ENCODE data around the gene PIEZO2. TPM values are rescaled to one million over a fixed set of nuclear protein-coding genes. Genes with fewer than 3 reads are reported as not detected.

PIEZO2 gene
- total RNA-seq, 1 experiment from 2014 or later = 10.7 TPM

- TF ChIP-seq, protein P1, sequence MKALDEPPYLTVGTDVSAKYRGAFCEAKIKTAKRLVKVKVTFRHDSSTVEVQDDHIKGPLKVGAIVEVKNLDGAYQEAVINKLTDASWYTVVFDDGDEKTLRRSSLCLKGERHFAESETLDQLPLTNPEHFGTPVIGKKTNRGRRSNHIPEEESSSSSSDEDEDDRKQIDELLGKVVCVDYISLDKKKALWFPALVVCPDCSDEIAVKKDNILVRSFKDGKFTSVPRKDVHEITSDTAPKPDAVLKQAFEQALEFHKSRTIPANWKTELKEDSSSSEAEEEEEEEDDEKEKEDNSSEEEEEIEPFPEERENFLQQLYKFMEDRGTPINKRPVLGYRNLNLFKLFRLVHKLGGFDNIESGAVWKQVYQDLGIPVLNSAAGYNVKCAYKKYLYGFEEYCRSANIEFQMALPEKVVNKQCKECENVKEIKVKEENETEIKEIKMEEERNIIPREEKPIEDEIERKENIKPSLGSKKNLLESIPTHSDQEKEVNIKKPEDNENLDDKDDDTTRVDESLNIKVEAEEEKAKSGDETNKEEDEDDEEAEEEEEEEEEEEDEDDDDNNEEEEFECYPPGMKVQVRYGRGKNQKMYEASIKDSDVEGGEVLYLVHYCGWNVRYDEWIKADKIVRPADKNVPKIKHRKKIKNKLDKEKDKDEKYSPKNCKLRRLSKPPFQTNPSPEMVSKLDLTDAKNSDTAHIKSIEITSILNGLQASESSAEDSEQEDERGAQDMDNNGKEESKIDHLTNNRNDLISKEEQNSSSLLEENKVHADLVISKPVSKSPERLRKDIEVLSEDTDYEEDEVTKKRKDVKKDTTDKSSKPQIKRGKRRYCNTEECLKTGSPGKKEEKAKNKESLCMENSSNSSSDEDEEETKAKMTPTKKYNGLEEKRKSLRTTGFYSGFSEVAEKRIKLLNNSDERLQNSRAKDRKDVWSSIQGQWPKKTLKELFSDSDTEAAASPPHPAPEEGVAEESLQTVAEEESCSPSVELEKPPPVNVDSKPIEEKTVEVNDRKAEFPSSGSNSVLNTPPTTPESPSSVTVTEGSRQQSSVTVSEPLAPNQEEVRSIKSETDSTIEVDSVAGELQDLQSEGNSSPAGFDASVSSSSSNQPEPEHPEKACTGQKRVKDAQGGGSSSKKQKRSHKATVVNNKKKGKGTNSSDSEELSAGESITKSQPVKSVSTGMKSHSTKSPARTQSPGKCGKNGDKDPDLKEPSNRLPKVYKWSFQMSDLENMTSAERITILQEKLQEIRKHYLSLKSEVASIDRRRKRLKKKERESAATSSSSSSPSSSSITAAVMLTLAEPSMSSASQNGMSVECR (CRISPR knock-in tag; IDR thresholded peaks at IDR 0.05; ENCODE audit: borderline replicate concordance) = no peak
- TF ChIP-seq PRRX2 (CRISPR knock-in tag; IDR thresholded peaks at IDR 0.05) (no peak), ZNF219 (CRISPR knock-in tag; IDR thresholded peaks at IDR 0.05; ENCODE audit: borderline replicate concordance) (no peak), TCF7 (CRISPR knock-in tag; IDR thresholded peaks at IDR 0.05; ENCODE audit: low read depth) (no peak)
- TF ChIP-seq, protein P2, sequence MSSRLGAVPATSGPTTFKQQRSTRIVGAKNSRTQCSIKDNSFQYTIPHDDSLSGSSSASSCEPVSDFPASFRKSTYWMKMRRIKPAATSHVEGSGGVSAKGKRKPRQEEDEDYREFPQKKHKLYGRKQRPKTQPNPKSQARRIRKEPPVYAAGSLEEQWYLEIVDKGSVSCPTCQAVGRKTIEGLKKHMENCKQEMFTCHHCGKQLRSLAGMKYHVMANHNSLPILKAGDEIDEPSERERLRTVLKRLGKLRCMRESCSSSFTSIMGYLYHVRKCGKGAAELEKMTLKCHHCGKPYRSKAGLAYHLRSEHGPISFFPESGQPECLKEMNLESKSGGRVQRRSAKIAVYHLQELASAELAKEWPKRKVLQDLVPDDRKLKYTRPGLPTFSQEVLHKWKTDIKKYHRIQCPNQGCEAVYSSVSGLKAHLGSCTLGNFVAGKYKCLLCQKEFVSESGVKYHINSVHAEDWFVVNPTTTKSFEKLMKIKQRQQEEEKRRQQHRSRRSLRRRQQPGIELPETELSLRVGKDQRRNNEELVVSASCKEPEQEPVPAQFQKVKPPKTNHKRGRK (CRISPR knock-in tag; IDR thresholded peaks at IDR 0.05; ENCODE audit: borderline replicate concordance) = no peak
Observed at GRCh38 chr18:10770264-10770663, 379.1 kb downstream of the PIEZO2 start (continued).

DNA sequence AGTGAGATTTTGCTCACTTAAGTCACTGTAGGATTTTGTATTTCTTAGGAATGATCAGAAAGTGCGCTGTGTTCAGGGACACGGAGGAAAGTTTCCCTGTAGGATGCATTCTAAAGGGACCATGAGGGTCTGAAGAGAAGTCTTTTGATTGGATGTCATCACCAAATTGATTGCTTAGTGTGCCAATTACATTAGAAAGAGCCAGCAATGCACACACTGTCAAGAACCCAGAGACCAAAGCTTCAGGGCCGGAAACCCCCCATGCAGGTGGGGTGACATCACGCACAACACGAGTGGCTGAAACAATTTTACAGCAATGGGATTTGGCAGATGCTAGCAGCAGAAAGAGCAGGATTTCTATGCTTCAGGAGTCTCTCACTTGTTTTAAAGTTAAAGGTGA, 381.1 kb downstream of the PIEZO2 start:
- CTCF ChIA-PET = no interaction called here

GRCh38 chr18:10767658-10768057, 381.7 kb downstream of the PIEZO2 start:
- H3K27ac Mint-ChIP-seq = no peak overlapping the region
- ATAC-seq = no peak
- H3K9me3 Mint-ChIP-seq = peaks cover 4% of the 10 kb centered on the region; the same call in 1 of the 2 replicates
- H3K4me1 Mint-ChIP-seq = no peaks in the 10 kb centered on the region
- no peak for TF ChIP-seq SMAD3 (CRISPR knock-in tag; IDR thresholded peaks at IDR 0.05; ENCODE audit: borderline replicate concordance)
- H3K36me3 Mint-ChIP-seq = peaks cover 12% of the 10 kb centered on the region
- DNase-seq (ENCODE audit: low spot score) = no peak
- ChIA-PET CTCF (interaction anchor here (1.0 kb wide), 1 partner anchor 207 kb away, joined by 4 read pairs; no protein-coding TSS in a partner anchor), POLR2A (no interaction called here)
- H3K4me3 Mint-ChIP-seq = no peak overlapping the region
- H3K27me3 Mint-ChIP-seq (ENCODE audit: low read depth) = no peaks in the 10 kb centered on the region; the same call in 1 of the 2 replicates

More for the DNA sequence above, 381.1 kb downstream of the PIEZO2 start:
- no peak overlapping the region for H3K4me3 Mint-ChIP-seq
- H3K27me3 Mint-ChIP-seq (ENCODE audit: low read depth) = no peaks in the 10 kb centered on the region; the same call in 1 of the 2 replicates
- H3K36me3 Mint-ChIP-seq = peaks cover 16% of the 10 kb centered on the region
- peaks cover 4% of the 10 kb centered on the region; the same call in 1 of the 2 replicates for H3K9me3 Mint-ChIP-seq
- ATAC-seq (no peak), DNase-seq (ENCODE audit: low spot score) (no peak)
- POLR2A ChIA-PET = no interaction called here
- H3K27ac Mint-ChIP-seq = no peak overlapping the region
- no peak for TF ChIP-seq OVOL2 (CRISPR knock-in tag; IDR thresholded peaks at IDR 0.05; ENCODE audit: borderline replicate concordance)
- no peak for TF ChIP-seq E2F4 (CRISPR knock-in tag; IDR thresholded peaks at IDR 0.05; ENCODE audit: borderline replicate concordance, low read depth)
- TF ChIP-seq FOXP1 (CRISPR knock-in tag; IDR thresholded peaks at IDR 0.05; ENCODE audit: borderline replicate concordance) = no peak
- no peak for TF ChIP-seq ZNF671 (CRISPR knock-in tag; IDR thresholded peaks at IDR 0.05)
- H3K4me1 Mint-ChIP-seq = no peaks in the 10 kb centered on the region

DNA sequence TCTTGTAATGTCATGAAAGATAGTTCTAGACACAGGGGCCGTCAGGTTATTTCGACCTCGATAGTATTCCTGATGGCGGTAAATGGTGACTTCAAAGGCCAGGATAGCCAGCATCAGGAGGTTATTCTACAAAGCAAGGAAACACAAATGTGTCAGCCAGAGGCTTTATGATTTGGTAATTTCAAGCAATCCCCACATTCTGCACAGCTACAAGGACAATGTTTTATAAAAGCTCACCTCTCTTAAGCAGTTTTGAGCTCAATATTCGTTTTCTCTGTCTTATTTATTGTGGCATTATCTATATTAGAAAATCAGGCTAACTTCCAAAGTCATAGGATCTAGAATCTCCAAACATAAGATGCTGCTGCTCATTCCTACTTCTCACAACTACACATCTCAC, 388.4 kb downstream of the PIEZO2 start:
- ChIA-PET POLR2A (no interaction called here), CTCF (interaction anchor here (1.2 kb wide), 1 partner anchor 200 kb away, joined by 4 read pairs; no protein-coding TSS in a partner anchor)
- TF ChIP-seq ZNF423 (CRISPR knock-in tag; IDR thresholded peaks at IDR 0.05) (no peak), GRHL2 (CRISPR knock-in tag; IDR thresholded peaks at IDR 0.05; ENCODE audit: insufficient replicate concordance, severe bottlenecking) (no peak), ZBTB21 (CRISPR knock-in tag; IDR thresholded peaks at IDR 0.05; ENCODE audit: borderline replicate concordance) (no peak), FOXJ3 (CRISPR knock-in tag; IDR thresholded peaks at IDR 0.05; ENCODE audit: borderline replicate concordance) (no peak), FOXP1 (CRISPR knock-in tag; IDR thresholded peaks at IDR 0.05; ENCODE audit: borderline replicate concordance) (no peak)
- TF ChIP-seq, protein P3, sequence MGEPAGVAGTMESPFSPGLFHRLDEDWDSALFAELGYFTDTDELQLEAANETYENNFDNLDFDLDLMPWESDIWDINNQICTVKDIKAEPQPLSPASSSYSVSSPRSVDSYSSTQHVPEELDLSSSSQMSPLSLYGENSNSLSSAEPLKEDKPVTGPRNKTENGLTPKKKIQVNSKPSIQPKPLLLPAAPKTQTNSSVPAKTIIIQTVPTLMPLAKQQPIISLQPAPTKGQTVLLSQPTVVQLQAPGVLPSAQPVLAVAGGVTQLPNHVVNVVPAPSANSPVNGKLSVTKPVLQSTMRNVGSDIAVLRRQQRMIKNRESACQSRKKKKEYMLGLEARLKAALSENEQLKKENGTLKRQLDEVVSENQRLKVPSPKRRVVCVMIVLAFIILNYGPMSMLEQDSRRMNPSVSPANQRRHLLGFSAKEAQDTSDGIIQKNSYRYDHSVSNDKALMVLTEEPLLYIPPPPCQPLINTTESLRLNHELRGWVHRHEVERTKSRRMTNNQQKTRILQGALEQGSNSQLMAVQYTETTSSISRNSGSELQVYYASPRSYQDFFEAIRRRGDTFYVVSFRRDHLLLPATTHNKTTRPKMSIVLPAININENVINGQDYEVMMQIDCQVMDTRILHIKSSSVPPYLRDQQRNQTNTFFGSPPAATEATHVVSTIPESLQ (CRISPR knock-in tag; IDR thresholded peaks at IDR 0.05) = no peak
- TF ChIP-seq, protein P4, sequence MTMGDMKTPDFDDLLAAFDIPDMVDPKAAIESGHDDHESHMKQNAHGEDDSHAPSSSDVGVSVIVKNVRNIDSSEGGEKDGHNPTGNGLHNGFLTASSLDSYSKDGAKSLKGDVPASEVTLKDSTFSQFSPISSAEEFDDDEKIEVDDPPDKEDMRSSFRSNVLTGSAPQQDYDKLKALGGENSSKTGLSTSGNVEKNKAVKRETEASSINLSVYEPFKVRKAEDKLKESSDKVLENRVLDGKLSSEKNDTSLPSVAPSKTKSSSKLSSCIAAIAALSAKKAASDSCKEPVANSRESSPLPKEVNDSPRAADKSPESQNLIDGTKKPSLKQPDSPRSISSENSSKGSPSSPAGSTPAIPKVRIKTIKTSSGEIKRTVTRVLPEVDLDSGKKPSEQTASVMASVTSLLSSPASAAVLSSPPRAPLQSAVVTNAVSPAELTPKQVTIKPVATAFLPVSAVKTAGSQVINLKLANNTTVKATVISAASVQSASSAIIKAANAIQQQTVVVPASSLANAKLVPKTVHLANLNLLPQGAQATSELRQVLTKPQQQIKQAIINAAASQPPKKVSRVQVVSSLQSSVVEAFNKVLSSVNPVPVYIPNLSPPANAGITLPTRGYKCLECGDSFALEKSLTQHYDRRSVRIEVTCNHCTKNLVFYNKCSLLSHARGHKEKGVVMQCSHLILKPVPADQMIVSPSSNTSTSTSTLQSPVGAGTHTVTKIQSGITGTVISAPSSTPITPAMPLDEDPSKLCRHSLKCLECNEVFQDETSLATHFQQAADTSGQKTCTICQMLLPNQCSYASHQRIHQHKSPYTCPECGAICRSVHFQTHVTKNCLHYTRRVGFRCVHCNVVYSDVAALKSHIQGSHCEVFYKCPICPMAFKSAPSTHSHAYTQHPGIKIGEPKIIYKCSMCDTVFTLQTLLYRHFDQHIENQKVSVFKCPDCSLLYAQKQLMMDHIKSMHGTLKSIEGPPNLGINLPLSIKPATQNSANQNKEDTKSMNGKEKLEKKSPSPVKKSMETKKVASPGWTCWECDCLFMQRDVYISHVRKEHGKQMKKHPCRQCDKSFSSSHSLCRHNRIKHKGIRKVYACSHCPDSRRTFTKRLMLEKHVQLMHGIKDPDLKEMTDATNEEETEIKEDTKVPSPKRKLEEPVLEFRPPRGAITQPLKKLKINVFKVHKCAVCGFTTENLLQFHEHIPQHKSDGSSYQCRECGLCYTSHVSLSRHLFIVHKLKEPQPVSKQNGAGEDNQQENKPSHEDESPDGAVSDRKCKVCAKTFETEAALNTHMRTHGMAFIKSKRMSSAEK (CRISPR knock-in tag; IDR thresholded peaks at IDR 0.05; ENCODE audit: borderline replicate concordance) = no peak

More for the DNA sequence above, 388.4 kb downstream of the PIEZO2 start:
- H3K9me3 Mint-ChIP-seq = no peaks in the 10 kb centered on the region; the same call in 1 of the 2 replicates
- no peak for ATAC-seq
- H3K4me3 Mint-ChIP-seq = no peak overlapping the region
- H3K36me3 Mint-ChIP-seq = peaks cover 12% of the 10 kb centered on the region; the same call in 1 of the 2 replicates
- no peak overlapping the region for H3K27ac Mint-ChIP-seq
- DNase-seq (ENCODE audit: low spot score) = no peak
- H3K4me1 Mint-ChIP-seq = no peaks in the 10 kb centered on the region
- no peaks in the 10 kb centered on the region for H3K27me3 Mint-ChIP-seq (ENCODE audit: low read depth)
